GM21447 (cell line): ENCODE results near the gene LIPC.

Experiments
- ATAC-seq: cut with Tn5 transposase; IDR thresholded peaks from one replicate; pipeline ENCODE4 v1.9.1; 2021; ENCODE audit not compliant: unreplicated experiment

LIPC gene

GRCh38 chr15:58532126-58532525, 100.3 kb downstream of the LIPC start:
- ATAC-seq: no peak

GRCh38 chr15:58534556-58534955, 102.8 kb downstream of the LIPC start:
- ATAC-seq: no peak

GRCh38 chr15:58535337-58535736, 103.5 kb downstream of the LIPC start:
- ATAC-seq: no peak

- no peak for ATAC-seq
Measured at GRCh38 chr15:58535894-58536293, 104.1 kb downstream of the LIPC start.

GRCh38 chr15:58536414-58536813, 104.6 kb downstream of the LIPC start:
- ATAC-seq: no peak

GRCh38 chr15:58537033-58537432, 105.2 kb downstream of the LIPC start:
- no peak for ATAC-seq

GRCh38 chr15:58538225-58538727, 106.5 kb downstream of the LIPC start:
- no peak for ATAC-seq

- no peak for ATAC-seq
Measured at GRCh38 chr15:58538901-58539300, 107.1 kb downstream of the LIPC start.

GRCh38 chr15:58539548-58539947, 107.8 kb downstream of the LIPC start:
- no peak for ATAC-seq

- ATAC-seq: no peak
Measured at GRCh38 chr15:58541410-58542087, 109.8 kb downstream of the LIPC start.

GRCh38 chr15:58543664-58544335, 112.0 kb downstream of the LIPC start:
- ATAC-seq: no peak

- no peak for ATAC-seq
Measured at GRCh38 chr15:58544756-58545155, 113.0 kb downstream of the LIPC start.

GRCh38 chr15:58545307-58546065, 113.7 kb downstream of the LIPC start:
- ATAC-seq: no peak

GRCh38 chr15:58546066-58546591, 114.3 kb downstream of the LIPC start:
- no peak for ATAC-seq

GRCh38 chr15:58546635-58547627, 115.1 kb downstream of the LIPC start:
- no peak for ATAC-seq

GRCh38 chr15:58547628-58548307, 116.0 kb downstream of the LIPC start:
- no peak for ATAC-seq

- no peak for ATAC-seq
Measured at GRCh38 chr15:58548308-58549012, 116.7 kb downstream of the LIPC start.

GRCh38 chr15:58549013-58549784, 117.4 kb downstream of the LIPC start:
- ATAC-seq: no peak

- no peak for ATAC-seq
Measured at GRCh38 chr15:58549785-58550074, 117.9 kb downstream of the LIPC start.
